ENCODE results near the gene CTDP1. TPM values are rescaled to one million over a fixed set of nuclear protein-coding genes. Genes with fewer than 3 reads are reported as not detected.

Gene CTDP1
- total and polyA plus RNA-seq, 4 donors: 2.7 to 13.9 (median 10.5) TPM

DNA sequence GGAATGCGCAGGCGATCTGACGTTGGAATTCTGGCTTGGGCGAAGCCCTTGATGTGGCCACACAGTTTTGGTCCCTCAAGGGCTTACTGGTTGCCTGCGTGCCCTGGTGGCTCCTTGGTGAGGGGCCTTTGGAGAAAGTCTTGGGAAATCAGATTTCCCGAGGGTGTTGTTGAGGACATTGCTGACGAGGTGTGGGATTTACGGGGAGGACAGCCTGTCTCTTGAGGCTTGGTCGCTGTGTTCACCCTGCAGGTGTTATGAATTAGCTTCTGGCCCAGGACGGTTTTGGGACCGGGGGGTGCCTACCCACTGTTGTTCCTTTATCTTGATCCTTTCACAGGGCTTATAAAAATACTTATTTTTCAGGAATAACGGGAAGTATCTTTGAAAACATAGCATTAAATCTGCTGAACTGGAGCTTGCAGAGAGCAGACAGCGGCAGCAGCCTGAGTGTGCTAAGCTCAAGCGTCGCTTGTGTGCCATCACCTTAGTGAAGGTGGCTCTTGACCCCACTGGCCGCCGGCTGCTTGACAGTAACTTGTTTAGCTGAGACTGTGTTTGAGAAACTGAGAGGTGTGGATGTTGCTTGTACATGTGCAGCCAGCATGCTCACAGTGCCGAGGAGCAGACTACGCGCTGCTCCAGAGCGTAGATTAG is 4.2 kb downstream of the CTDP1 start:
- H3K27ac ChIP-seq (ENCODE audit: low read depth in 1 of 2, low read length in 2 of 2): no peak overlapping the region
- H3K9me3 ChIP-seq (ENCODE audit: control insufficient read depth in 4 of 4, low read length in 3 of 4): no peaks in the 10 kb centered on the region
- H3K9ac ChIP-seq (ENCODE audit: low read depth in 1 of 2, low read length in 2 of 2): no peak overlapping the region
- H3K4me3 ChIP-seq (ENCODE audit: low read depth in 1 of 3, low read length in 3 of 3): no peak overlapping the region
- TF ChIP-seq SP1 (IDR thresholded peaks at IDR 0.05) (no peak), EGR1 (IDR thresholded peaks at IDR 0.05; ENCODE audit: low read depth in 2 of 2) (no peak), RAD21 (IDR thresholded peaks at IDR 0.05) (no peak), ZBTB33 (IDR thresholded peaks at IDR 0.05) (no peak), GABPA (IDR thresholded peaks at IDR 0.05 in 1 of 2, conservative IDR thresholded peaks at IDR 0.05 in 1 of 2) (no peak), HNF4A (conservative IDR thresholded peaks at IDR 0.05) (no peak), RXRA (IDR thresholded peaks at IDR 0.05) (no peak), NR2F2 (IDR thresholded peaks at IDR 0.05) (no peak), HNF4G (IDR thresholded peaks at IDR 0.05) (no peak), JUND (IDR thresholded peaks at IDR 0.05) (no peak), FOXA1 (IDR thresholded peaks at IDR 0.05) (no peak)
- TF ChIP-seq, protein P1, sequence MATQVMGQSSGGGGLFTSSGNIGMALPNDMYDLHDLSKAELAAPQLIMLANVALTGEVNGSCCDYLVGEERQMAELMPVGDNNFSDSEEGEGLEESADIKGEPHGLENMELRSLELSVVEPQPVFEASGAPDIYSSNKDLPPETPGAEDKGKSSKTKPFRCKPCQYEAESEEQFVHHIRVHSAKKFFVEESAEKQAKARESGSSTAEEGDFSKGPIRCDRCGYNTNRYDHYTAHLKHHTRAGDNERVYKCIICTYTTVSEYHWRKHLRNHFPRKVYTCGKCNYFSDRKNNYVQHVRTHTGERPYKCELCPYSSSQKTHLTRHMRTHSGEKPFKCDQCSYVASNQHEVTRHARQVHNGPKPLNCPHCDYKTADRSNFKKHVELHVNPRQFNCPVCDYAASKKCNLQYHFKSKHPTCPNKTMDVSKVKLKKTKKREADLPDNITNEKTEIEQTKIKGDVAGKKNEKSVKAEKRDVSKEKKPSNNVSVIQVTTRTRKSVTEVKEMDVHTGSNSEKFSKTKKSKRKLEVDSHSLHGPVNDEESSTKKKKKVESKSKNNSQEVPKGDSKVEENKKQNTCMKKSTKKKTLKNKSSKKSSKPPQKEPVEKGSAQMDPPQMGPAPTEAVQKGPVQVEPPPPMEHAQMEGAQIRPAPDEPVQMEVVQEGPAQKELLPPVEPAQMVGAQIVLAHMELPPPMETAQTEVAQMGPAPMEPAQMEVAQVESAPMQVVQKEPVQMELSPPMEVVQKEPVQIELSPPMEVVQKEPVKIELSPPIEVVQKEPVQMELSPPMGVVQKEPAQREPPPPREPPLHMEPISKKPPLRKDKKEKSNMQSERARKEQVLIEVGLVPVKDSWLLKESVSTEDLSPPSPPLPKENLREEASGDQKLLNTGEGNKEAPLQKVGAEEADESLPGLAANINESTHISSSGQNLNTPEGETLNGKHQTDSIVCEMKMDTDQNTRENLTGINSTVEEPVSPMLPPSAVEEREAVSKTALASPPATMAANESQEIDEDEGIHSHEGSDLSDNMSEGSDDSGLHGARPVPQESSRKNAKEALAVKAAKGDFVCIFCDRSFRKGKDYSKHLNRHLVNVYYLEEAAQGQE (IDR thresholded peaks at IDR 0.05): no peak
- TF ChIP-seq, protein P2, sequence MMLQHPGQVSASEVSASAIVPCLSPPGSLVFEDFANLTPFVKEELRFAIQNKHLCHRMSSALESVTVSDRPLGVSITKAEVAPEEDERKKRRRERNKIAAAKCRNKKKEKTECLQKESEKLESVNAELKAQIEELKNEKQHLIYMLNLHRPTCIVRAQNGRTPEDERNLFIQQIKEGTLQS (IDR thresholded peaks at IDR 0.05): no peak
- TF ChIP-seq, protein P3, sequence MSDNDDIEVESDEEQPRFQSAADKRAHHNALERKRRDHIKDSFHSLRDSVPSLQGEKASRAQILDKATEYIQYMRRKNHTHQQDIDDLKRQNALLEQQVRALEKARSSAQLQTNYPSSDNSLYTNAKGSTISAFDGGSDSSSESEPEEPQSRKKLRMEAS (IDR thresholded peaks at IDR 0.05): no peak
- peaks cover 7 to 17% (median 15%) of the 10 kb centered on the region in 4 donors for H3K4me1 ChIP-seq (ENCODE audit: control insufficient read depth in 4 of 4, insufficient read depth in 4 of 4, low read length in 3 of 4)
- 90% methylated on average over 21 of the region's 21 CpGs for WGBS
- no peaks in the 10 kb centered on the region for H3K36me3 ChIP-seq (ENCODE audit: control insufficient read depth in 4 of 4, insufficient read depth in 3 of 4, low read depth in 1 of 4, low read length in 3 of 4)
- no peak for DNase-seq (ENCODE audit: low spot score)
- no peaks in the 10 kb centered on the region for H3K27me3 ChIP-seq (ENCODE audit: control insufficient read depth in 4 of 4, insufficient read depth in 4 of 4, low read length in 3 of 4)

- Histone ChIP-seq H3K36me3 (ENCODE audit: control insufficient read depth in 4 of 4, insufficient read depth in 3 of 4, low read depth in 1 of 4, low read length in 3 of 4) (no peaks in the 10 kb centered on the region), H3K9me3 (ENCODE audit: control insufficient read depth in 4 of 4, low read length in 3 of 4) (no peaks in the 10 kb centered on the region), H3K4me1 (ENCODE audit: control insufficient read depth in 4 of 4, insufficient read depth in 4 of 4, low read length in 3 of 4) (peaks cover 7 to 17% (median 15%) of the 10 kb centered on the region in 4 donors), H3K4me3 (ENCODE audit: low read depth in 1 of 3, low read length in 3 of 3) (no peak overlapping the region), H3K9ac (ENCODE audit: low read depth in 1 of 2, low read length in 2 of 2) (no peak overlapping the region), H3K27me3 (ENCODE audit: control insufficient read depth in 4 of 4, insufficient read depth in 4 of 4, low read length in 3 of 4) (no peaks in the 10 kb centered on the region), H3K27ac (ENCODE audit: low read depth in 1 of 2, low read length in 2 of 2) (no peak overlapping the region)
- no peak for DNase-seq (ENCODE audit: low spot score)
- 79% methylated on average over 10 of the region's 10 CpGs for WGBS
- TF ChIP-seq RAD21 (IDR thresholded peaks at IDR 0.05) (no peak), TAF1 (conservative IDR thresholded peaks at IDR 0.05) (no peak), NR2F2 (IDR thresholded peaks at IDR 0.05) (no peak), FOXA2 (IDR thresholded peaks at IDR 0.05) (no peak), HNF4G (IDR thresholded peaks at IDR 0.05) (no peak), RXRA (IDR thresholded peaks at IDR 0.05) (no peak), HNF4A (conservative IDR thresholded peaks at IDR 0.05) (no peak), JUND (IDR thresholded peaks at IDR 0.05) (no peak), GABPA (IDR thresholded peaks at IDR 0.05 in 1 of 2, conservative IDR thresholded peaks at IDR 0.05 in 1 of 2) (no peak), EGR1 (IDR thresholded peaks at IDR 0.05; ENCODE audit: low read depth in 2 of 2) (no peak)
- TF ChIP-seq, protein P4, sequence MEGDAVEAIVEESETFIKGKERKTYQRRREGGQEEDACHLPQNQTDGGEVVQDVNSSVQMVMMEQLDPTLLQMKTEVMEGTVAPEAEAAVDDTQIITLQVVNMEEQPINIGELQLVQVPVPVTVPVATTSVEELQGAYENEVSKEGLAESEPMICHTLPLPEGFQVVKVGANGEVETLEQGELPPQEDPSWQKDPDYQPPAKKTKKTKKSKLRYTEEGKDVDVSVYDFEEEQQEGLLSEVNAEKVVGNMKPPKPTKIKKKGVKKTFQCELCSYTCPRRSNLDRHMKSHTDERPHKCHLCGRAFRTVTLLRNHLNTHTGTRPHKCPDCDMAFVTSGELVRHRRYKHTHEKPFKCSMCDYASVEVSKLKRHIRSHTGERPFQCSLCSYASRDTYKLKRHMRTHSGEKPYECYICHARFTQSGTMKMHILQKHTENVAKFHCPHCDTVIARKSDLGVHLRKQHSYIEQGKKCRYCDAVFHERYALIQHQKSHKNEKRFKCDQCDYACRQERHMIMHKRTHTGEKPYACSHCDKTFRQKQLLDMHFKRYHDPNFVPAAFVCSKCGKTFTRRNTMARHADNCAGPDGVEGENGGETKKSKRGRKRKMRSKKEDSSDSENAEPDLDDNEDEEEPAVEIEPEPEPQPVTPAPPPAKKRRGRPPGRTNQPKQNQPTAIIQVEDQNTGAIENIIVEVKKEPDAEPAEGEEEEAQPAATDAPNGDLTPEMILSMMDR (IDR thresholded peaks at IDR 0.05; ENCODE audit: low read depth, low read length, missing input control): no peak
- TF ChIP-seq, protein P2 (IDR thresholded peaks at IDR 0.05): no peak
- TF ChIP-seq, protein P1 (IDR thresholded peaks at IDR 0.05): no peak
- TF ChIP-seq, protein P3 (IDR thresholded peaks at IDR 0.05): no peak
Measured at GRCh38 chr18:79684283-79684631, 4.7 kb downstream of the CTDP1 start.

All from liver (tissue), 9 donors.